Activated CD8-positive, alpha-beta T cell treated with anti-CD3 and anti-CD28 coated beads, Interleukin-2, amount 10 ng/mL, durations not matched to agents 7 days and 5 days (primary cell): ENCODE results near the gene OTOP3. TPM values are rescaled to one million over a fixed set of nuclear protein-coding genes. Genes with fewer than 3 reads are reported as not detected.

Experiments
- ATAC-seq: fragments of 150-1000 bp; cut with Tn5 transposase; one replicate; pipeline ENCODE4 v1.10.0; 2021; ENCODE audit warnings: moderate library complexity
- CTCF ChIA-PET: fragments of 350-600 bp; sonication (Branson Sonifier 250); formaldehyde crosslinking; loops from one replicate; lab custom pipeline; 2021; ENCODE audit warnings: antibody characterized with exemption; lab: Charles Lee
- POLR2A ChIA-PET: fragments of 350-600 bp; sonication (Branson Sonifier 250); formaldehyde crosslinking; loops from one replicate; lab custom pipeline; 2021; ENCODE audit warnings: antibody characterized with exemption; lab: Charles Lee
- DNase-seq: peaks from one replicate; pipeline ENCODE4 v3.0.0-alpha.2; 2020
- H3K27ac Mint-ChIP-seq: one replicate; pipeline ENCODE4 v1.8.0; 2021; ENCODE audit warnings: mild to moderate bottlenecking, mixed read lengths
- H3K27me3 Mint-ChIP-seq: one replicate; pipeline ENCODE4 v1.8.0; 2021; ENCODE audit warnings: low read depth, mixed read lengths
- H3K36me3 Mint-ChIP-seq: one replicate; pipeline ENCODE4 v1.8.0; 2021; ENCODE audit warnings: low read depth, mixed read lengths
- H3K4me1 Mint-ChIP-seq: one replicate; pipeline ENCODE4 v1.8.0; 2021; ENCODE audit warnings: low read depth, mixed read lengths
- H3K4me3 Mint-ChIP-seq: one replicate; pipeline ENCODE4 v1.8.0; 2021; ENCODE audit warnings: mild to moderate bottlenecking, mixed read lengths
- H3K9me3 Mint-ChIP-seq: one replicate; pipeline ENCODE4 v1.8.0; 2022; ENCODE audit warnings: mixed read lengths; ENCODE audit not compliant: insufficient read depth
- total RNA-seq, 2 experiments: library from RNA; stranded (reverse); gene quantifications; one replicate each; pipeline ENCODE4 v1.2.3, GENCODE V29; 2021

OTOP3 gene
- total RNA-seq, 2 experiments from 2014 or later = not detected

GRCh38 chr17:74956093-74956492 lies 20.4 kb downstream of the OTOP3 start:
- DNase-seq (no peak), ATAC-seq (no peak)
- POLR2A ChIA-PET = no interaction called here
- Mint-ChIP-seq H3K4me3 (no peak overlapping the region), H3K36me3 (no peaks in the 10 kb centered on the region), H3K27ac (no peak overlapping the region), H3K4me1 (peaks cover 7% of the 10 kb centered on the region), H3K27me3 (peaks cover 2% of the 10 kb centered on the region), H3K9me3 (no peaks in the 10 kb centered on the region)
- CTCF ChIA-PET = interaction anchor here (1.8 to 7.4 kb wide), 5 partner anchors 10 to 299 kb away, joined by 7 to 182 read pairs (median 11); partner anchors contain the start of genes MRPL58, OTOP2 and USH1G

DNA sequence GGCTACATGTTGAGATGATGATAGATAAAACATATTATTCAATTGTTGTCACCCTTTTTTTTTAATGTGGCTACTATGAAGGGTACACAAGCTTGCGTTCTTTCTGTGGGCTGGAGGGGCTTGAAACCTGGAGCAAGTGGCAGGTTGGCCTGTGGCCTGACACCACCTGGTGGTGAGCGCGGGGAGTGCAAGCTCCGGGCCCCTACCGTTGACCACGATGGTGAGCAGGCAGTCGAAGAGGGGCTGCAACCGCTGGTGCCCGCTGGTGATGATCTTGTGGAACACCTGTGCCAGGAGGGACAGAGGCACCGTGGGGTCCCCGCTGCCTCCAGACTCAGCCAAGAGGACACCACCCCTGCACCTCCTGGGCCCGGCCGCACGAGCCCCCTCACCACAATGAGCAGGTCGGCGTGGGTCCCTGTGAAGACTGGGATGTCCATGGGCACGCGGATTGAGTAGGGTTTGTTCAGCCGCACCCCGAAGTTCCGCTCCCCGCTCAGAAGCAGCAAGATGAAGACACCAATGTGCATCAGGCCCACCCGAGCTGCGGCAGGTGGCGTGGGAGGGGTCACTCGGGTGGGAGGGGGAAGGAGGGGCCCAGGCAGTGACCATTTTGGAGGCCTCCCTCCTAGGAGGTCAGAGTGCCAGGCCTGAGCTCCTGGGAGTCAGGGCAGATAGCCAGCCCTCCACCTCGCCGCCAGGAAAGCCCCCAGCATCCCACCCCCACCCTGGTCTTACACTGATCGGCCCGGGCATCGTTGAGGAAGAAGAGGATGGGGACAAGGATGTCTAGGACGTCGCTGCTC lies 22.4 kb downstream of the OTOP3 start:
- peak; percentile 64 for ATAC-seq
- ChIA-PET CTCF (interaction anchor here (0.6 to 7.4 kb wide), 26 partner anchors 10 to 313 kb away, joined by 3 to 182 read pairs (median 4); partner anchors contain the start of genes CDR2L, HID1, MIF4GD and MRPL58), POLR2A (no interaction called here)
- H3K27ac Mint-ChIP-seq = peak overlapping the region; percentile 15
- no peaks in the 10 kb centered on the region for H3K9me3 Mint-ChIP-seq
- H3K4me1 Mint-ChIP-seq = peaks cover 10% of the 10 kb centered on the region
- H3K36me3 Mint-ChIP-seq = no peaks in the 10 kb centered on the region
- peak; percentile 85 for DNase-seq
- no peak overlapping the region for H3K4me3 Mint-ChIP-seq
- peaks cover 2% of the 10 kb centered on the region for H3K27me3 Mint-ChIP-seq

DNA sequence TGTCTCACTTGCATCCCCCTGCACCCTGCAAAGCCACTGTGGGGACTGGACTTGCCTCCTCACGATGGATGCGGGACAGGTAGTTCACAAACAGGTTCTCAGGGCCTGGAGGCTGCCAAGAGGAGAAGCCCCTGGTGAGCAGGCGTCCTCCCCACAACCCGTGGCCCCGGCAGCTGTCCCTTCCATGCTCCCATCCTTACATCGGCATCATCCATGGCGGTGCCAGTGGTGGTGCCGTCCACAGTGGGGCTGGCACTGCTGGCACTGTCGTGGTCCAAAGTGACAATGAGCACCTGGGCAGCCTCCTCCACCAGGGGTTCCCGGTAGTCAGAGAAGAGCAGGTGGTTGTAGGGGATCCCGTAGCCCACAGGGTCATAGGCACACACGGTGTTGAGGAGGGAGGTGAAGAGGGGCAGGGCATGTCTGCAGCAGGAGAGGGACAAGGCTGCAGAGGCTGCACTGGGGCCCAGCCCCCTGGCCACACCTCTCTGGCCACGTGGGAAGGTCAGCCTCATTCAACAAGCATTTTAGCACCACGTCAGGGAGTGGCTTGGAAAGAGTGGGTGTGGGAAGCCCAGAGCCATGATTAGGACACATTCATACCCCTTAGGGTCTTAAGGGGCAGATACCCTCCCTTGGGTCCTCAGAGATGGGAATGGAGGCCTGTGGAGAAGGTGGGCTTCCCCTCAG lies 24.3 kb downstream of the OTOP3 start:
- Mint-ChIP-seq H3K9me3 (no peaks in the 10 kb centered on the region), H3K27me3 (peaks cover 2% of the 10 kb centered on the region), H3K4me3 (no peak overlapping the region), H3K27ac (no peak overlapping the region), H3K4me1 (peaks cover 10% of the 10 kb centered on the region), H3K36me3 (no peaks in the 10 kb centered on the region)
- ChIA-PET POLR2A (interaction anchor here (1.0 kb wide), 1 partner anchor 222 kb away, joined by 3 read pairs; no protein-coding TSS in a partner anchor), CTCF (interaction anchor here (0.7 to 7.4 kb wide), 35 partner anchors 9 to 452 kb away, joined by 3 to 182 read pairs (median 10); partner anchors contain the start of genes ARMC7, CDR2L, FDXR and HID1)
- DNase-seq = no peak
- ATAC-seq = no peak

GRCh38 chr17:74960570-74961342 lies 25.1 kb downstream of the OTOP3 start:
- ATAC-seq = peak; percentile 61
- Mint-ChIP-seq H3K36me3 (no peaks in the 10 kb centered on the region), H3K27me3 (peaks cover 2% of the 10 kb centered on the region), H3K27ac (no peak overlapping the region), H3K4me3 (no peak overlapping the region), H3K9me3 (no peaks in the 10 kb centered on the region), H3K4me1 (peaks cover 10% of the 10 kb centered on the region)
- DNase-seq = peak; percentile 66
- CTCF ChIA-PET = interaction anchor here (0.6 to 7.4 kb wide), 60 partner anchors 10 to 542 kb away, joined by 3 to 182 read pairs (median 5); partner anchors contain the start of genes ARMC7, CDR2L, FDXR and HID1
- POLR2A ChIA-PET = interaction anchor here (1.0 to 1.6 kb wide), 3 partner anchors 52 to 241 kb away, joined by 4 to 11 read pairs (median 6); partner anchors contain the start of gene MRPL58

- Mint-ChIP-seq H3K27ac (no peak overlapping the region), H3K27me3 (peaks cover 2% of the 10 kb centered on the region), H3K9me3 (no peaks in the 10 kb centered on the region), H3K36me3 (no peaks in the 10 kb centered on the region), H3K4me1 (peaks cover 10% of the 10 kb centered on the region), H3K4me3 (no peak overlapping the region)
- ChIA-PET CTCF (interaction anchor here (0.6 to 7.4 kb wide), 68 partner anchors 11 to 543 kb away, joined by 3 to 182 read pairs (median 5); partner anchors contain the start of genes ARMC7, CDR2L, FDXR and HID1), POLR2A (interaction anchor here (0.9 to 1.6 kb wide), 5 partner anchors 51 to 240 kb away, joined by 3 to 11 read pairs (median 4); partner anchors contain the start of genes ATP5PD and MRPL58)
- DNase-seq = peak; percentile 89
- peak; percentile 78 for ATAC-seq
Observed at GRCh38 chr17:74961657-74962350, 26.1 kb downstream of the OTOP3 start.

DNA sequence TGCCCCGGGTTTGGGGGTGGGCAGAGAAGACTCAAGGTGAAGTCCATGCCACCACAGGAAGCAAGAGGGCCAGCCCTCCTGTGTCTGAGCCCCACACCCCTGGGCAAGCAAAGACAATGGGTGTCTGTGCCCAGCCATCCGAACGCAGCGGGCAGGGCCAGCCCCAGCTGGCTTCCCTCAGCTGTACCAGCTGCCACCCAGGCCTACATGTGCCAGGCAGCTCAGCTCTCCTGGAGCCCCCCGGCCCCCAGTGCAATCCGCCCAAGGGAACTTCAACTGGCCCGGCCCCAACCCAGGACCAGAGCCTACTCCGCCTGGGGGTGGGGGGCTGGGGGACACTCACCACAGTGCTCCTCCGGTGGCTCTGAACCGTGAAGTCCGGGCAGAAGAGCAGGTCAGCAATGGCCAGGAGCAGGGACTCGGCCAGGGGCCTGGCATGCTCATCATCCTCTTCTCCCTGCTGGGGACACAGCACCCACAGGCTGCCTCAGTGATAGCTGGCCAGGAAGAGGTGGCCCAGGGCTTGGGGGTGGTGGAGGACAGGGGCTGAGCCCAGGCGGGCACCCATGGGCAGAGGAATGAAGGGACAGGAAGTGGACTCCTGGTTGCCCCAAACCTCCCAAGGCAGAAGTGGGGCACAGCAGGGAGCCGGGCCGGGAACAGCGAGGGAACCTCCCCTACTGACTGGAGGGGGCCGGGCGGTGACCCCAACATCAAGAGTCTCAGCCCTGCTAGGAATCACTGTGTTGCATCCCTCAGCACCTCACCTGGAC lies 27.1 kb downstream of the OTOP3 start:
- Mint-ChIP-seq H3K4me1 (peaks cover 10% of the 10 kb centered on the region), H3K9me3 (no peaks in the 10 kb centered on the region), H3K27me3 (peaks cover 2% of the 10 kb centered on the region), H3K4me3 (no peak overlapping the region), H3K36me3 (no peaks in the 10 kb centered on the region), H3K27ac (no peak overlapping the region)
- DNase-seq = no peak
- CTCF ChIA-PET = interaction anchor here (0.8 to 7.4 kb wide), 26 partner anchors 10 to 450 kb away, joined by 3 to 182 read pairs (median 10); partner anchors contain the start of genes ARMC7, CDR2L, HID1 and MRPL58
- POLR2A ChIA-PET = interaction anchor here (0.9 to 1.6 kb wide), 4 partner anchors 50 to 239 kb away, joined by 3 to 11 read pairs (median 4); partner anchors contain the start of genes ATP5PD and MRPL58
- no peak for ATAC-seq

- Mint-ChIP-seq H3K27ac (no peak overlapping the region), H3K4me3 (no peak overlapping the region), H3K4me1 (peaks cover 7% of the 10 kb centered on the region), H3K36me3 (no peaks in the 10 kb centered on the region), H3K9me3 (no peaks in the 10 kb centered on the region), H3K27me3 (peaks cover 2% of the 10 kb centered on the region)
- POLR2A ChIA-PET = interaction anchor here (0.6 to 0.9 kb wide), 2 partner anchors 49 to 69 kb away, joined by 3 to 5 read pairs; partner anchors contain the start of gene MRPL58
- CTCF ChIA-PET = interaction anchor here (1.7 to 4.5 kb wide), 3 partner anchors 9 to 61 kb away, joined by 5 to 82 read pairs (median 17); partner anchors contain the start of genes HID1 and MRPL58
- DNase-seq (no peak), ATAC-seq (no peak)
Observed at GRCh38 chr17:74963656-74964055, 28.0 kb downstream of the OTOP3 start.

- no peak overlapping the region for H3K27ac Mint-ChIP-seq
- H3K4me3 Mint-ChIP-seq = no peak overlapping the region
- DNase-seq = no peak
- no peak for ATAC-seq
- ChIA-PET POLR2A (interaction anchor here (0.6 to 0.9 kb wide), 2 partner anchors 48 to 68 kb away, joined by 3 to 5 read pairs; partner anchors contain the start of gene MRPL58), CTCF (interaction anchor here (1.7 to 4.5 kb wide), 2 partner anchors 8 to 49 kb away, joined by 5 to 82 read pairs; partner anchors contain the start of genes HID1 and MRPL58)
- H3K4me1 Mint-ChIP-seq = peaks cover 7% of the 10 kb centered on the region
- no peaks in the 10 kb centered on the region for H3K36me3 Mint-ChIP-seq
- peaks cover 2% of the 10 kb centered on the region for H3K27me3 Mint-ChIP-seq
- no peaks in the 10 kb centered on the region for H3K9me3 Mint-ChIP-seq
Observed at GRCh38 chr17:74964246-74964761, 28.6 kb downstream of the OTOP3 start.

GRCh38 chr17:74964988-74965622 lies 29.4 kb downstream of the OTOP3 start:
- CTCF ChIA-PET = no interaction called here
- no peak for ATAC-seq

More at GRCh38 chr17:74964988-74965622, 29.4 kb downstream of the OTOP3 start:
- H3K4me1 Mint-ChIP-seq = peaks cover 7% of the 10 kb centered on the region
- H3K27me3 Mint-ChIP-seq = peaks cover 2% of the 10 kb centered on the region
- POLR2A ChIA-PET = no interaction called here
- H3K9me3 Mint-ChIP-seq = no peaks in the 10 kb centered on the region
- no peak for DNase-seq
- no peak overlapping the region for H3K4me3 Mint-ChIP-seq
- H3K36me3 Mint-ChIP-seq = no peaks in the 10 kb centered on the region
- H3K27ac Mint-ChIP-seq = no peak overlapping the region
